ENCODE results near the gene ALKAL2.

ALKAL2 gene

GRCh38 chr2:278927-279320, 9.0 kb downstream of the ALKAL2 start:
- intact Hi-C loops (cut with DNase I) = no loop called here
- no peak for DNase-seq

GRCh38 chr2:278312-278926, 9.5 kb downstream of the ALKAL2 start:
- DNase-seq = no peak
- intact Hi-C loops (cut with DNase I) = no loop called here

GRCh38 chr2:275466-275865, 12.4 kb downstream of the ALKAL2 start:
- intact Hi-C loops (cut with DNase I) = no loop called here
- peak in 1 of 42 donors; percentile 13 for DNase-seq

GRCh38 chr2:274503-274902, 13.4 kb downstream of the ALKAL2 start:
- DNase-seq = no peak
- intact Hi-C loops (cut with DNase I) = no loop called here

GRCh38 chr2:273333-273732, 14.6 kb downstream of the ALKAL2 start:
- intact Hi-C loops (cut with DNase I) = no loop called here
- DNase-seq = no peak

GRCh38 chr2:271917-272316, 16.0 kb downstream of the ALKAL2 start:
- no peak for DNase-seq
- intact Hi-C loops (cut with DNase I) = no loop called here

- intact Hi-C loops (cut with DNase I) = no loop called here
- no peak for DNase-seq
These were observed 17.0 kb downstream of the ALKAL2 start for GRCh38 chr2:270861-271260.

- DNase-seq = no peak
- intact Hi-C loops (cut with DNase I) = no loop called here
These were observed 18.4 kb downstream of the ALKAL2 start for GRCh38 chr2:269356-270030.

- intact Hi-C loops (cut with DNase I) = no loop called here
- DNase-seq = no peak
These were observed 19.6 kb downstream of the ALKAL2 start for GRCh38 chr2:268323-268722.

GRCh38 chr2:264493-265468, 23.1 kb downstream of the ALKAL2 start, which contains the start of gene ACP1:
ACP1 (plus strand) TSS chr2:264947; CDS start chr2:264965, 18 bp downstream.
- intact Hi-C loops (cut with DNase I) = no loop called here

GRCh38 chr2:263774-264492, 24.0 kb downstream of the ALKAL2 start, which contains the start of gene SH3YL1:
SH3YL1 (minus strand) TSS chr2:264032; CDS start chr2:263984, 48 bp downstream.
- peak in 28 of 42 donors; percentile 22 to 64 (median 48) for DNase-seq

More at GRCh38 chr2:264493-265468, 23.1 kb downstream of the ALKAL2 start, which contains the start of gene ACP1:
- peak; percentile 77 to 96 (median 92) for DNase-seq

GRCh38 chr2:263022-263738, 24.7 kb downstream of the ALKAL2 start:
- no peak for DNase-seq
- intact Hi-C loops (cut with DNase I) = no loop called here

More at GRCh38 chr2:263774-264492, 24.0 kb downstream of the ALKAL2 start, which contains the start of gene SH3YL1:
- intact Hi-C loops (cut with DNase I) = no loop called here

GRCh38 chr2:262117-262516, 25.8 kb downstream of the ALKAL2 start:
- intact Hi-C loops (cut with DNase I) = no loop called here
- no peak for DNase-seq

GRCh38 chr2:260507-261161, 27.3 kb downstream of the ALKAL2 start:
- DNase-seq = peak in 1 of 42 donors; percentile 16
- intact Hi-C loops (cut with DNase I) = no loop called here

GRCh38 chr2:259789-260331, 28.0 kb downstream of the ALKAL2 start:
- no peak for DNase-seq
- intact Hi-C loops (cut with DNase I) = no loop called here

GRCh38 chr2:258933-259332, 29.0 kb downstream of the ALKAL2 start:
- no peak for DNase-seq
- intact Hi-C loops (cut with DNase I) = no loop called here

GRCh38 chr2:257842-258241, 30.0 kb downstream of the ALKAL2 start:
- no peak for DNase-seq
- intact Hi-C loops (cut with DNase I) = no loop called here
